HG02973 (cell line): ENCODE results near the gene PLOD1.

Experiments
- ATAC-seq: cut with Tn5 transposase; IDR thresholded peaks from one replicate; pipeline ENCODE4 v1.9.1; 2021; ENCODE audit warnings: moderate library complexity; ENCODE audit not compliant: unreplicated experiment

The PLOD1 gene

DNA sequence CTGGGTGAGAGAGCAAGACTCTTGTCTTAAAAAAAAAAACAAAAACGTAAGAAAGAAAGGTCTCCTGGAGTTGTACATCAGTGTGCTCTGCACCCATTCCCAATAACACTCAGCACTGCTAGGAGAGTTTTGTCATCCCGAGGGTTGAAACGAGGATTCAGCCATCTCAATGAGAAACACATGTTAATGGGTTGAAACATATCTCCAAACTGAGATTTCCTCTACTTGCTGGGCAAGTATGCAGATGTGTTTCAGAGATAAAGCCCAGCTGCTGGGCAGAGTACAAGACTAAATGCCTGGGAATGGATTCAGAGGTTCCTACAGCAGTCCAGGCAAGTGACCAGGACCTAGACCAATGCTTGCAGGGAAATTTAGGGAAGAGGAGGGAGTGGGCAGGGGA lies 43.1 kb downstream of the PLOD1 start:
- ATAC-seq = no peak

DNA sequence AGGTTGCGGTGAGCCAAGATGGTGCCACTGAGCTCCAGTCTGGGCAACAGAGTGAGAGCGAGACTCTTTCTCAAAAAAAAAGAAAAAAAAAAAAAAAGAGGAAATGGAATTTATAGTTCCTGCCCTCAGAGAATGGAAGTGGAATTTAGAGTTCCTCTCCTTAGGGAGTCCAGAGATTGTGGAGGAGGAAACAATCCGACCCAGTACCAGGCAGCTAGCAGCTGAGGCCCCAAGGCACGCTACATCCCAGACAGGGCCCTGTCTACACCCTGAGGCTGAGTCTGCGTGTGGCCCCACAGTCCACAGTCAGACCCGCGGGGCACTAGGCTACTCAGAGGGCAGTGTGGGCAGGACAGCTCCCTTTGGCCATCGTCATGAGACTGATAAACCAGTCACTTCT lies 43.8 kb downstream of the PLOD1 start:
- ATAC-seq = no peak

GRCh38 chr1:11979028-11979850 lies 44.7 kb downstream of the PLOD1 start:
- no peak for ATAC-seq

DNA sequence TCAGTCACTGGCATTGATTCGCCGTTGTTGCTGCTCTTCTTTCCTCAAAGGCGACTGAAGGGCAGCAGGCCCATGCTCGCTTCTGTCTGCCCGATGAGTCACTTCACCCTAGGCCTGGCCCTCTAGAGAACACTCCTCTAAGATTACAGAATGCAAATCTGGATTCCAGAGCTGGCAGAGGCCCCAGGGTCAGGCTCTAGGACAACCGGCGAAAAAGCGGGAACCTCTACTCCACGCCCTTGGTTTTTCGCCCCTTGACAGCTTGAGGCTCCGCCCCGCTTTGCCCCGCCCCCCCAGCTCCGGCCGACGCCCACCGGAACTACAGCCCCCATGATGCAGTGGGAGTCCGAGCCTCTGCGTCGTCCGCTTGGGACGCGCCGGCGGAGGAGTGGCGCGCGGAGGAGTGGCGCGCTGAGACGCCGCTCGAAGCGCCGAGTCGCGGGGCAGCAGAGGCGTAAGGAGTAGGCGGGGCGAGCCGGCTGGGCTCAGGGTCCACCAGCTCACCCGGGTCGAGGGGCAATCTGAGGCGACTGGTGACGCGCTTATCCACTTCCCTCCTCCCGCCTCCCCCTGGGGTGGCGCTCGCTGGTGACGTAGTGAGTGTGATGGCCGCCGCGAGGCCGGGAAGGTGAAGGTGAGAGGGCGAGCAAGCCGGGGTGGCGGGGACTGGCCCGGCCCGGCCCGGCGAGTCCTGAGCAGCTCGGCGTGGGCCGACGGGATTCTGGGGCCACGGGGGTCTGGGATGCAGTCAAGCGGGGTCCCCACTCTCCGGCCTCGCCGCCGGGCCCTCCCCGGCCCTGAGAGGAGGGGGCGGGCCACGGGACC lies 45.5 kb downstream of the PLOD1 start, which contains the start of gene MFN2:
TSS of gene MFN2 (plus strand) at position 594 of the 825 bp plus-strand sequence. CDS start 8,725 bp downstream, outside the sequence.
- peak; percentile 88 for ATAC-seq

GRCh38 chr1:11980676-11980972 lies 46.1 kb downstream of the PLOD1 start:
- ATAC-seq = no peak

- ATAC-seq = no peak
These were observed 47.0 kb downstream of the PLOD1 start for GRCh38 chr1:11981378-11982009.

DNA sequence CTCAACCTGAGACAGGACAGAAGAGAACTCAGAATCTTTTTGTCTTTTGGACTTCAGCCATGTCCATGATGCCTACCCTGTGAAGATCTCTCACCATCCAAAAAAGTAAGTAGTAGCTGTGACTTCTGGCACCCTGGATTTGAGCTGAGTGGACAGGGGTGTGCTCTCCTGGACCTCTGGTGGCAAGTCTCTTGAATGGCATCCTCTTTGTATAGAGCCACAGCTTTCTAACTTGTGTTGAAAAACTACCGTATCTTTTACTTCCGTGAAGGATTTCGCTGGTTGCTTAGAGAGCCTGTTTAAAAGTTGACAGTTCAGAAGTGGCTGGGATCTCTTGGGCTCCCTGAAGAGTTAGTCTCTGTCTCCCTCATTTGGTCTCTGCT lies 47.5 kb downstream of the PLOD1 start:
- ATAC-seq = no peak

DNA sequence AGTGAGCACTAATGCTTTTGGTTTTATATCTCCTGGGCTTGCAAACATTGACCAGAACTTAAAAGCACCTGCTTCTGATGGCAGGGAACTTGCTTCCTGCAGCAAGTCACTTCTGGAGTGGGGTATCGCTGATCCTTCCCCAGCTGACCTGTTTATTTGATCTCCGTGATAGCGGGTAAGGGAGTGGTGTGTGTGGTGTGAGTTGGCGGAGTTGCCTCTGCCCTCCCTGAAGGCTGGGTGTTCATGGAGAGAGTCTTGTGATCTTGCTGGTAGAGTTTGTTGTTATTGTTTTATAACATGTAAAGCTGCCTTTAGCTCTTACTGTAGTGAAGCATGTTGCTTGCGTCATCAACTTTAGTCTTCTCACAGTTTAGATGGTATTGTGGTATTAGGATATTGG lies 49.6 kb downstream of the PLOD1 start:
- no peak for ATAC-seq

DNA sequence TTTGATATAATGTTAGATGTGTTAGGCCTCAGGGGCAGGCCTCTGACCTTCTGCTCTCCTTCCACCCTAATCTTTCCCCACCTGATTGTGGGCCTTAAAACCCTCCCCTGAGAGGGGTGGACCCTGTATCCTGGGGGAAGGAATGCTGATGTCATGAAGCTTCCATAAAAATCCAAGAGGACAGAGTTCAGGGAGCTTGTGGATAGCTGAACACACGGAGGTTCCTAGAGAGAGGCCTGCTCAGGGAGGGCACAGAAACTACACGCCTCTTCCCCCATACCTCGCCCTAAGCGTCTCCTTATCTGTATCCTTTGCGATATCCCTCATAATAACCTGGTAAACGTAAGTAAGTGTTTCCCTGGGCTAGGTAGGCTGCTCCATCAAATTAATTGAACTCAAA lies 50.1 kb downstream of the PLOD1 start:
- no peak for ATAC-seq

DNA sequence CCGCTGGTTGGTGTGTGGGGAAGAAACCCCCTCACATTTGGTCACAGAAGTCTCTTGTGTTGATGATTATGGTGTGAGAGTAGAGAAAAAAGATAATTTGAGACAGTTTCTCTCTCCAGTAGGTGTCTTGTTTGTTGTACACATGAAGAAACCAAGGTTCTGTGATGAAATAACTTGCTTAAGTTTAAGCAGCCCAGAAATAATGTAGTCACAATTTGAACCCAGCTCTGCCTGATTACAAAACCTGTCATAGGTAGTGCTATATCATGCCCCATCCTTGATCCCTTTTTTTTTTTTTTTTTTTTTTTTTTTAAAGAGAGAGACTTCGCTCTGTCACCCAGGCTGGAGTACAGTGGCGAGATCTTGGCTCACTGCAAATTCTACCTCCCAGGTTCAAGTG lies 50.7 kb downstream of the PLOD1 start:
- ATAC-seq = no peak

GRCh38 chr1:11985851-11986250 lies 51.3 kb downstream of the PLOD1 start:
- ATAC-seq = no peak

GRCh38 chr1:11989669-11990068 lies 55.2 kb downstream of the PLOD1 start:
- ATAC-seq = no peak

GRCh38 chr1:11990303-11991032 lies 56.0 kb downstream of the PLOD1 start:
- ATAC-seq = no peak

GRCh38 chr1:11991969-11992676 lies 57.6 kb downstream of the PLOD1 start:
- no peak for ATAC-seq

DNA sequence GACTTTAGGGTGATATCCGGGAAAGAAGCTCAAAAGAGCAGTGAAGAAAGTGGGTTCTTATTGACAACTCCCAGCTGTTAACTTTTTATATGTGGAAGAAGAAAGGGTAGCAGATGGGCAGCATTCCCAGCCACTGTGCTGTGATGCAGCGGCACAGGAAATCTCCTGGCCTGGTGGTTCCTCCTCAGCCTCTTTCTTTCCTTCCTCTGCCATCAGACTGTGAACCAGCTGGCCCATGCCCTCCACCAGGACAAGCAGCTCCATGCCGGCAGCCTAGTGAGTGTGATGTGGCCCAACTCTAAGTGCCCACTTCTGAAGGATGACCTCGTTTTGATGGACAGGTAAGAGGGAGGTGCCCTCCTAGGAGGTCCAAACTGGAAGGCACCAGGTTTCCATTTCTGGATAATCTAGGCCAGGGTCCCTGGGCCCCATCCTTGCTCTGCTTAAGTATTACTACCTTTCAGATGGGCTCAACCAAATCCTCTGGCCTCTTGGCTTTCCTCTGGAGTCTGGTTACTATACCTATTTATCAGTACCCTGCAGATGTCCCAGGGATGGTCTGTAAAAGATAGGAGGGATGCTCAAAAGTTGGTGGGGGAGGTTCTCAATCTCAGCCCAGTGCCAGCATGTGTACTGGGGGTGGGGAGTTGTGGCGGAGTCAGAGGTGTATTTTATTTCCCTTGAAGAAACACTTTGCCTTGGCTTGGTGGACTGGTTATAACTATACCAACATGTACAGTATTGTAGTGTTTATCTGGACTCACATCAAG lies 62.7 kb downstream of the PLOD1 start:
- no peak for ATAC-seq

DNA sequence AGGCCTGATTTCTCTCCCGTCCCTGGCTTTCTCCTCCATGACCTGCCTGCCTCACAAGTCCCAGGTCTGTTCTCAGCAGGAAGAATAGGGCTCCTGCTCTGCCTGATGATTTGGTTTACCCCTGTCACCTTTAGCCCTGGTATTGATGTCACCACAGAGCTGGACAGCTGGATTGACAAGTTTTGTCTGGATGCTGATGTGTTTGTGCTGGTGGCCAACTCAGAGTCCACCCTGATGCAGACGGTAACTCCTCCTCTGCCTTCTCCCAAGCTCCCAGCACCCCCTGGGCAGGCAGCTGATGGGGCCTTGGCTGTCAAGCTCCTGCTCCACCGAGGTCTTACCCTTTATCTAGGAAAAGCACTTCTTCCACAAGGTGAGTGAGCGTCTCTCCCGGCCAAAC lies 64.1 kb downstream of the PLOD1 start:
- ATAC-seq = no peak

- no peak for ATAC-seq
These were observed 64.7 kb downstream of the PLOD1 start for GRCh38 chr1:11999236-11999635.

DNA sequence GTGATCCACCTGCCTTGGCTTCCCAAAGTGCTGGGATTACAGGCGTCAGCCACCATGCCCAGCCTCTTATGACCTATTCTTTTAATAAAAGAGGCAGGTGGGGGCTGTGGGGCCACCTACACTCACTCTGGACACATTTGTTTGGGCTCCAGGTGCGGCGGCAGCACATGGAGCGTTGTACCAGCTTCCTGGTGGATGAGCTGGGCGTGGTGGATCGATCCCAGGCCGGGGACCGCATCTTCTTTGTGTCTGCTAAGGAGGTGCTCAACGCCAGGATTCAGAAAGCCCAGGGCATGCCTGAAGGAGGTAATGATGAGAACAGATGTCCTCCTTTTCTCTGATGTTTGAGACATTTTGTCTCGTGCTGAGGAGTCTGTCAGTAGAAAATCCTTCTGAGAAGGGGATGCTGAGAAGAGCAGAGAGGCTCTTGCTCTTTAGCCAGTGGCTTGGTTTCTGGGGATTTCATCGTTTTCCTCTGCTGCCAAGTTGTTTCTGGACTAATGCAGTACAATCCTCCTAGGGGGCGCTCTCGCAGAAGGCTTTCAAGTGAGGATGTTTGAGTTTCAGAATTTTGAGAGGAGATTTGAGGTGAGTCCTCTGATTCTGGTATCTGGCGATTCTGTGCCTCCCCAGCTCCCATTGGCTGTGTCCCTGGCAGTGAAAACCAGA lies 66.9 kb downstream of the PLOD1 start:
- ATAC-seq = no peak

DNA sequence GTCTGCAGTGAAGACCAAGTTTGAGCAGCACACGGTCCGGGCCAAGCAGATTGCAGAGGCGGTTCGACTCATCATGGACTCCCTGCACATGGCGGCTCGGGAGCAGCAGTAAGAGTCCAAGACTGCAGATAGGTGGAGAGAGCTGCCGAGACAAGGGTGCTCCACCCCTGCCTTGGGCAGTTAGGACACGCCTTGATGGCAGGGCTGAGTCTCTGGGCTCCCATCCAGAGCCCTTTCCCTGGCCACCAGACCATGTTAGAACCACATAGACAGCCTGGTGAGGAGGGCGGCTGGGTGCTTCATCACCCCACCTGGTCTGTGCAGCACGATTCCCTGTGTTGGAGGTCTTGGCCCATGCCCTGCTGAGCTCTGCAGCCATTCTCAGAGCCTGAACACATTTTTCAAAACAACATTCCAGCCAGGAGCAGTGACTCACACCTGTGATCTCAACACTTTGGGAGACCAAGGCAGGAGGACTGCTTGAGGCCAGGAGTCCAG lies 67.5 kb downstream of the PLOD1 start:
- no peak for ATAC-seq
